Brain microvascular endothelial cell (primary cell): ENCODE data around the gene PTPRN2.

Source experiments
- DNase-seq: peaks from one replicate; pipeline ENCODE4 v3.0.0-alpha.2; 2020
- H3K27ac ChIP-seq: fragments of 250-450 bp; sonication (Bioruptor Pico); 2 replicates; pipeline ENCODE4 v1.5.1; 2020; ENCODE audit warnings: mild to moderate bottlenecking, moderate library complexity
- H3K27me3 ChIP-seq: fragments of 250-450 bp; sonication (Bioruptor Pico); replicated peaks from 2 replicates; pipeline ENCODE4 v1.5.1; 2020; ENCODE audit warnings: mild to moderate bottlenecking
- H3K36me3 ChIP-seq: fragments of 250-450 bp; sonication (Bioruptor Pico); replicated peaks from 2 replicates; pipeline ENCODE4 v1.5.1; 2020; ENCODE audit warnings: mild to moderate bottlenecking
- H3K4me3 ChIP-seq: 2 replicates; pipeline ENCODE4 v1.5.1; 2011; ENCODE audit warnings: low read depth, mild to moderate bottlenecking, control low read depth, low read length, moderate library complexity
- CTCF ChIP-seq: IDR thresholded peaks from 2 replicates; pipeline ENCODE4 v1.5.1; 2011; ENCODE audit warnings: low read depth, mild to moderate bottlenecking, moderate library complexity, low read length, control low read depth, inconsistent platforms; ENCODE audit errors: missing control alignments
- in situ Hi-C: cut with HindIII; loops from 2 replicates; pipeline ENCODE4 v1.10.0; 2017; ENCODE audit warnings: low sequenced_read_pairs, low pct_ligation_motif_present

Gene PTPRN2

GRCh38 chr7:158392251-158392650, 195.4 kb downstream of the PTPRN2 start:
- H3K27ac ChIP-seq = no peak overlapping the region
- no peak for TF ChIP-seq CTCF
- in situ Hi-C loops = no loop called here
- no peaks in the 10 kb centered on the region for H3K36me3 ChIP-seq
- DNase-seq = no peak
- H3K4me3 ChIP-seq = no peak overlapping the region
- H3K27me3 ChIP-seq = no peaks in the 10 kb centered on the region

- DNase-seq = no peak
- in situ Hi-C loops = no loop called here
- no peak for TF ChIP-seq CTCF
- Histone ChIP-seq H3K4me3 (no peak overlapping the region), H3K27ac (no peak overlapping the region), H3K27me3 (no peaks in the 10 kb centered on the region), H3K36me3 (no peaks in the 10 kb centered on the region)
Measured at GRCh38 chr7:158391541-158391940, 196.1 kb downstream of the PTPRN2 start.

- H3K27ac ChIP-seq = no peak overlapping the region
- H3K36me3 ChIP-seq = no peaks in the 10 kb centered on the region
- H3K4me3 ChIP-seq = no peak overlapping the region
- no peaks in the 10 kb centered on the region for H3K27me3 ChIP-seq
- in situ Hi-C loops = no loop called here
- DNase-seq = no peak
- TF ChIP-seq CTCF = no peak
Measured at GRCh38 chr7:158391141-158391540, 196.5 kb downstream of the PTPRN2 start.

GRCh38 chr7:158390460-158390859, 197.2 kb downstream of the PTPRN2 start:
- Histone ChIP-seq H3K27ac (no peak overlapping the region), H3K27me3 (no peaks in the 10 kb centered on the region), H3K4me3 (no peak overlapping the region), H3K36me3 (no peaks in the 10 kb centered on the region)
- no peak for TF ChIP-seq CTCF
- in situ Hi-C loops = no loop called here
- DNase-seq = no peak

- no peaks in the 10 kb centered on the region for H3K27me3 ChIP-seq
Measured at GRCh38 chr7:158389514-158390425, 197.9 kb downstream of the PTPRN2 start.

More at GRCh38 chr7:158389514-158390425, 197.9 kb downstream of the PTPRN2 start:
- Histone ChIP-seq H3K27ac (no peak overlapping the region), H3K36me3 (no peaks in the 10 kb centered on the region), H3K4me3 (no peak overlapping the region)
- TF ChIP-seq CTCF = no peak
- in situ Hi-C loops = no loop called here
- DNase-seq = no peak
